Endothelial cell of umbilical vein (primary cell): ENCODE results near the gene NFIA. TPM values are rescaled to one million over a fixed set of nuclear protein-coding genes. Genes with fewer than 3 reads are reported as not detected.
"Not testable (repeated sequence)": the region's sequence is repeated elsewhere in the genome, so short reads cannot be mapped to it uniquely, and the experiment has no call there.

ENCODE experiments used
- BruUV-seq: library from RNA; stranded (reverse); fragments of 400-500 nt; replicated peaks from 2 replicates; lab custom pipeline; 2021; lab: Mats Ljungman, UMichigan
- CTCF ChIA-PET: fragments of 300-600, 350-600 bp; sonication (Branson Sonifier 250); formaldehyde crosslinking; loops from one replicate; lab custom pipeline; 2021; ENCODE audit warnings: antibody characterized with exemption, inconsistent platforms; lab: Charles Lee
- POLR2A ChIA-PET: fragments of 300-600, 350-600 bp; sonication (Branson Sonifier 250); formaldehyde crosslinking; loops from one replicate; lab custom pipeline; 2021; ENCODE audit warnings: antibody characterized with exemption, inconsistent platforms; lab: Charles Lee
- DNase-seq: peaks from one replicate; pipeline ENCODE4 v3.0.0-alpha.2; 2011; ENCODE audit warnings: low read depth, low spot score
- FAIRE-seq: peaks from 2 replicates; lab custom pipeline; 2011; peaks lifted over from hg19 to GRCh38; lab: Jason Lieb, UNC
- H2AFZ ChIP-seq: 2 replicates; pipeline ENCODE4 v1.6.0; 2012; ENCODE audit warnings: low read depth, low read length, control low read depth, inconsistent platforms
- H3K27ac ChIP-seq: 2 replicates; pipeline ENCODE4 v1.5.1; 2011; ENCODE audit warnings: low read depth, mild to moderate bottlenecking, control low read depth, low read length, moderate library complexity; ENCODE audit not compliant: insufficient read depth
- H3K27me3 ChIP-seq, 2 experiments: 2 replicates each; pipeline versions ENCODE4 v1.6.0 to v1.6.1; 2011; ENCODE audit warnings: low read length in 2 of 2, mixed read lengths in 1 of 2; ENCODE audit not compliant: control insufficient read depth in 2 of 2, insufficient read depth in 2 of 2
- H3K36me3 ChIP-seq, 2 experiments: 2 replicates in 1 of 2; 3 replicates in 1 of 2; pipeline ENCODE4 v1.5.1; 2011; ENCODE audit warnings: low read length in 2 of 2, mild to moderate bottlenecking in 1 of 2, moderate library complexity in 1 of 2; ENCODE audit not compliant: control insufficient read depth in 2 of 2, insufficient read depth in 2 of 2; ENCODE audit errors: extremely low read depth in 1 of 2
- H3K4me1 ChIP-seq: 3 replicates; pipeline ENCODE4 v1.5.1; 2011; ENCODE audit warnings: mild to moderate bottlenecking, low read length; ENCODE audit not compliant: control insufficient read depth, insufficient read depth; ENCODE audit errors: extremely low read depth
- H3K4me2 ChIP-seq: 2 replicates; pipeline ENCODE4 v1.6.1; 2011; ENCODE audit warnings: low read length, control low read depth, mixed read lengths; ENCODE audit not compliant: insufficient read depth
- H3K4me3 ChIP-seq, 3 experiments: fragments of 200-600 bp in 1 of 3; sonication (generic), shearing (Covaris generic) in 1 of 3; replicated peaks in 1 of 3; 2 replicates each; pipeline ENCODE4 v1.5.1; 2011 to 2016; ENCODE audit warnings: control low read depth in 3 of 3, low read length in 3 of 3, mild to moderate bottlenecking in 2 of 3, inconsistent platforms in 1 of 3, low read depth in 1 of 3, moderate library complexity in 1 of 3; ENCODE audit not compliant: insufficient read depth in 1 of 3
- H3K79me2 ChIP-seq: 2 replicates; pipeline ENCODE4 v1.6.0; 2012; ENCODE audit warnings: low read length, inconsistent platforms; ENCODE audit not compliant: control insufficient read depth, insufficient read depth
- H3K9ac ChIP-seq: replicated peaks from 2 replicates; pipeline ENCODE3; 2011; ENCODE audit warnings: low read length, control low read depth; ENCODE audit not compliant: insufficient read depth; ENCODE audit errors: extremely low read depth
- H3K9me1 ChIP-seq: replicated peaks from 3 replicates; pipeline ENCODE4 v1.6.0; 2011; ENCODE audit warnings: mild to moderate bottlenecking, low read length; ENCODE audit not compliant: control insufficient read depth, insufficient read depth; ENCODE audit errors: extremely low read depth
- H3K9me3 ChIP-seq: replicated peaks from 2 replicates; pipeline ENCODE4 v1.5.1; 2012; ENCODE audit warnings: low read length, inconsistent platforms; ENCODE audit not compliant: control insufficient read depth, insufficient read depth
- H4K20me1 ChIP-seq: replicated peaks from 2 replicates; pipeline ENCODE3; 2011; ENCODE audit warnings: mild to moderate bottlenecking, low read length; ENCODE audit not compliant: control insufficient read depth, insufficient read depth; ENCODE audit errors: extremely low read depth
- CTCF ChIP-seq, 2 donors: IDR thresholded peaks; 1 replicate in 1 of 2; 2 replicates in 1 of 2; pipeline ENCODE4 v1.5.1; 2011; ENCODE audit warnings: low read length in 2 of 2, mild to moderate bottlenecking in 2 of 2, moderate library complexity in 2 of 2, control low read depth in 1 of 2, inconsistent platforms in 1 of 2, low read depth in 1 of 2; ENCODE audit not compliant: insufficient read depth in 1 of 2; ENCODE audit errors: extremely low read depth in 1 of 2
- EZH2 ChIP-seq: IDR thresholded peaks from 2 replicates; pipeline ENCODE4 v1.6.1; 2012; ENCODE audit warnings: borderline replicate concordance, low read depth, mild to moderate bottlenecking, moderate library complexity, low read length, inconsistent platforms; ENCODE audit not compliant: severe bottlenecking
- FOS ChIP-seq: IDR thresholded peaks from 2 replicates; pipeline ENCODE4 v1.6.1; 2011; ENCODE audit warnings: mild to moderate bottlenecking, low read length, moderate library complexity, borderline replicate concordance; ENCODE audit not compliant: insufficient read depth
- GATA2 ChIP-seq: IDR thresholded peaks from 2 replicates; pipeline ENCODE4 v1.7.0; 2011; ENCODE audit warnings: low read depth, mild to moderate bottlenecking, moderate library complexity, mixed read lengths, low read length; ENCODE audit not compliant: insufficient read length, insufficient read depth
- JUN ChIP-seq: IDR thresholded peaks from 2 replicates; pipeline ENCODE4 v1.6.1; 2011; ENCODE audit warnings: borderline replicate concordance, low read depth; ENCODE audit not compliant: insufficient read length, insufficient read depth
- MYC ChIP-seq: IDR thresholded peaks from one replicate; pipeline ENCODE4 v1.6.1; 2011; ENCODE audit warnings: mild to moderate bottlenecking, low read depth, low read length
- POLR2A ChIP-seq: IDR thresholded peaks from 2 replicates; pipeline ENCODE4 v1.6.1; 2012; ENCODE audit warnings: low read depth, mild to moderate bottlenecking, control low read depth, low read length
- POLR2AphosphoS5 ChIP-seq: IDR thresholded peaks from 2 replicates; pipeline ENCODE4 v1.6.1; 2012; ENCODE audit warnings: low read depth, mild to moderate bottlenecking, control low read depth, low read length, moderate library complexity; ENCODE audit not compliant: insufficient read depth
- dilution Hi-C: fragments of 300-500 bp; cut with MboI; formaldehyde crosslinking; loops from one replicate; pipeline ENCODE4 v1.15.0; 2019; ENCODE audit warnings: low sequenced_read_pairs; ENCODE audit not compliant: extremely low pct_ligation_motif_present
- intact Hi-C: fragments of 100-400 bp; cut with micrococcal nuclease; formaldehyde crosslinking; loops from one replicate; pipeline ENCODE4 v1.10.0; 2022
- polyA plus RNA-seq, 4 experiments: library from polyadenylated mRNA; depleted of rRNA in 3 of 4; stranded (reverse) in 3 of 4; unstranded in 1 of 4; fragments of >200 nt; gene quantifications; 2 replicates each; pipeline versions ENCODE4 v1.2.1 to v1.2.3, GENCODE V29; 2011 to 2012; ENCODE audit warnings: missing spikeins in 1 of 4
- total RNA-seq: library from RNA; stranded (reverse); gene quantifications from 2 replicates; pipeline ENCODE4 v1.2.3, GENCODE V29; 2021
- TF ChIP-seq, protein P1 (sequence below): IDR thresholded peaks from 2 replicates; pipeline ENCODE4 v1.6.1; 2011; ENCODE audit not compliant: insufficient read depth, insufficient read length

Gene NFIA
- total and polyA plus RNA-seq, 2 donors (not counting 3 experiments of a cell fraction or from before 2014, with no cell fraction given): 25.5 to 47.0 TPM

DNA sequence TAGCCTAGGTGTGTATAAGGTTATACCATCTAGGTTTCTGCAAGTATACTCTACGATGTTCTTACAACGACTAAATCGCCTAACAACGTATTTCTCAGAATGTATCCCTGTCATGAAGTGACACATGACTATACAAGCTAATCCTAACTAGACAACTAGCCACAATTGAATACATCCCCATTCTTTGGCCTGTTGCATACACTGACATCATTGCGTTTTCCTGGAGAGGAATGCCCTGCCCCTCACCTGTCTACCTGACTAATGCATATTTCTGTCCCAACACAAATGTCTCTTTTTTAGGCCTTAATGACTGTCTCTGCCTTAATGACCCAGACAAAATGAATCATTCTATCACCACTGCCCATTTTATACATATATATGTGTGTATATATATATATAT lies 8.5 kb upstream of the NFIA start:
- no peak for DNase-seq
- CTCF ChIA-PET: interaction anchor here (1.2 kb wide), 1 partner anchor 9 kb away, joined by 4 read pairs; no protein-coding TSS in a partner anchor
- H3K36me3 ChIP-seq: no peaks in the 10 kb centered on the region
- intact Hi-C loops: loop anchor here (10.0 kb wide), 1 partner anchor 651 kb away; the partner anchor contains the start of gene TM2D1
- no peak overlapping the region for H2AFZ ChIP-seq
- dilution Hi-C loops: no loop called here
- no peak overlapping the region for H3K4me2 ChIP-seq
- H3K9me1 ChIP-seq: no peaks in the 10 kb centered on the region
- H3K4me3 ChIP-seq: no peak overlapping the region
- no peak for TF ChIP-seq CTCF (IDR thresholded peaks at IDR 0.05; ENCODE audit: extremely low read depth in 1 of 2, insufficient read depth in 1 of 2, low read depth in 1 of 2, low read length in 2 of 2)
- no peak for TF ChIP-seq POLR2AphosphoS5
- no peak for TF ChIP-seq JUN
- TF ChIP-seq EZH2: no peak
- no peak for TF ChIP-seq GATA2
- TF ChIP-seq, protein P1, sequence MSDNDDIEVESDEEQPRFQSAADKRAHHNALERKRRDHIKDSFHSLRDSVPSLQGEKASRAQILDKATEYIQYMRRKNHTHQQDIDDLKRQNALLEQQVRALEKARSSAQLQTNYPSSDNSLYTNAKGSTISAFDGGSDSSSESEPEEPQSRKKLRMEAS: no peak
- TF ChIP-seq MYC: no peak
- no peak for TF ChIP-seq POLR2A
- TF ChIP-seq FOS: no peak
- H3K4me1 ChIP-seq: peaks cover 12% of the 10 kb centered on the region
- H3K9me3 ChIP-seq: no peaks in the 10 kb centered on the region
- no peak for FAIRE-seq
- POLR2A ChIA-PET: no interaction called here
- H3K27ac ChIP-seq: no peak overlapping the region
- H4K20me1 ChIP-seq: no peaks in the 10 kb centered on the region
- no TSS peak for BruUV-seq
- no peaks in the 10 kb centered on the region for H3K27me3 ChIP-seq
- no peak overlapping the region for H3K9ac ChIP-seq
- H3K79me2 ChIP-seq: no peaks in the 10 kb centered on the region

DNA sequence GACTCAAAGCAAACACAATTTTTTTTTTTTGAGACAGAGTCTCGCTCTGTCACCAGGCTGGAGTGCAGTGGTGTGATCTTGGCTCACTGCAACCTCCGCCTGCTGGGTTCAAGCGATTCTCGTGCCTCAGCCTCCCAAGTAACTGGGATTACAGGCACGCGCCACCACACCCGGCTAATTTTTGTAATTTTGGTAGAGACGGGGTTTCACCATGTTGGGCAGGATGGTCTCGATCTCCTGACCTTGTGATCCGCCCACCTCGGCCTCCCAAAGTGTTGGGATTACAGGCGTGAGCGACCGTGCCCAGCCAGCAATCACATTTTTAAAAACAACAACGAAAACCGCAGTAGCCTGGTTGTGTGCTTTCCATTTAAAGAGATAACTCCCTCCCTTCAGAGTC lies 6.5 kb upstream of the NFIA start:
- intact Hi-C loops: loop anchor here (1.0 to 10.0 kb wide), 3 partner anchors 262 to 649 kb away; partner anchors contain the start of gene TM2D1
- H3K27ac ChIP-seq, DNase-seq, H2AFZ ChIP-seq, H3K9ac ChIP-seq, BruUV-seq, H3K27me3 ChIP-seq, FAIRE-seq, H3K4me3 ChIP-seq, H3K79me2 ChIP-seq, H4K20me1 ChIP-seq, H3K36me3 ChIP-seq, H3K9me3 ChIP-seq, H3K4me2 ChIP-seq, dilution Hi-C loops, H3K9me1 ChIP-seq, POLR2A ChIA-PET: not testable (repeated sequence)
- H3K4me1 ChIP-seq: peaks cover 32% of the 10 kb centered on the region
- CTCF ChIA-PET: interaction anchor here (0.7 to 2.5 kb wide), 3 partner anchors 26 to 1099 kb away, joined by 4 to 5 read pairs (median 4); no protein-coding TSS in a partner anchor
